ENCODE data around the gene HLA-DOA. TPM values are rescaled to one million over a fixed set of nuclear protein-coding genes. Genes with fewer than 3 reads are reported as not detected.

HLA-DOA gene
- total RNA-seq, 1 donor, result not detected

DNA sequence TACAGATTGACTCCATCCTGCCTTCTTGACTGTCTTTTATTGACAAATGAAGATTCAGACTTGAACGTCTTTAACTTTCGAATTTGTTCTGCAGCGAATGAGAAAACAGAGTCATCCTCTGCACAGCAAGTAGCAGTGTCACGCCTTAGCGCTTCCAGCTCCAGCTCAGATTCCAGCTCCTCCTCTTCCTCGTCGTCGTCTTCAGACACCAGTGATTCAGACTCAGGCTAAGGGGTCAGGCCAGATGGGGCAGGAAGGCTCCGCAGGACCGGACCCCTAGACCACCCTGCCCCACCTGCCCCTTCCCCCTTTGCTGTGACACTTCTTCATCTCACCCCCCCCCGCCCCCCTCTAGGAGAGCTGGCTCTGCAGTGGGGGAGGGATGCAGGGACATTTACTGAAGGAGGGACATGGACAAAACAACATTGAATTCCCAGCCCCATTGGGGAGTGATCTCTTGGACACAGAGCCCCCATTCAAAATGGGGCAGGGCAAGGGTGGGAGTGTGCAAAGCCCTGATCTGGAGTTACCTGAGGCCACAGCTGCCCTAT, 28.8 kb downstream of the HLA-DOA start:
- no peak overlapping the region for H3K4me3 ChIP-seq (ENCODE audit: low read depth, low read length)
- DNase-seq (ENCODE audit: low read depth), result no peak
- no peak for TF ChIP-seq CTCF (IDR thresholded peaks at IDR 0.05; ENCODE audit: insufficient read depth, low read depth, low read length)

GRCh38 chr6:32979720-32980487, 29.5 kb downstream of the HLA-DOA start:
- DNase-seq (ENCODE audit: low read depth), result no peak
- TF ChIP-seq CTCF (IDR thresholded peaks at IDR 0.05; ENCODE audit: insufficient read depth, low read depth, low read length), result no peak
- no peak overlapping the region for H3K4me3 ChIP-seq (ENCODE audit: low read depth, low read length)

- no peak for DNase-seq (ENCODE audit: low read depth)
Observed at GRCh38 chr6:32977953-32978324, 31.5 kb downstream of the HLA-DOA start.

GRCh38 chr6:32977272-32977952, 32.0 kb downstream of the HLA-DOA start:
- no peak for DNase-seq (ENCODE audit: low read depth)
- TF ChIP-seq CTCF (IDR thresholded peaks at IDR 0.05; ENCODE audit: insufficient read depth, low read depth, low read length), result no peak
- H3K4me3 ChIP-seq (ENCODE audit: low read depth, low read length), result no peak overlapping the region

More at GRCh38 chr6:32977953-32978324, 31.5 kb downstream of the HLA-DOA start:
- no peak overlapping the region for H3K4me3 ChIP-seq (ENCODE audit: low read depth, low read length)
- no peak for TF ChIP-seq CTCF (IDR thresholded peaks at IDR 0.05; ENCODE audit: insufficient read depth, low read depth, low read length)

DNA sequence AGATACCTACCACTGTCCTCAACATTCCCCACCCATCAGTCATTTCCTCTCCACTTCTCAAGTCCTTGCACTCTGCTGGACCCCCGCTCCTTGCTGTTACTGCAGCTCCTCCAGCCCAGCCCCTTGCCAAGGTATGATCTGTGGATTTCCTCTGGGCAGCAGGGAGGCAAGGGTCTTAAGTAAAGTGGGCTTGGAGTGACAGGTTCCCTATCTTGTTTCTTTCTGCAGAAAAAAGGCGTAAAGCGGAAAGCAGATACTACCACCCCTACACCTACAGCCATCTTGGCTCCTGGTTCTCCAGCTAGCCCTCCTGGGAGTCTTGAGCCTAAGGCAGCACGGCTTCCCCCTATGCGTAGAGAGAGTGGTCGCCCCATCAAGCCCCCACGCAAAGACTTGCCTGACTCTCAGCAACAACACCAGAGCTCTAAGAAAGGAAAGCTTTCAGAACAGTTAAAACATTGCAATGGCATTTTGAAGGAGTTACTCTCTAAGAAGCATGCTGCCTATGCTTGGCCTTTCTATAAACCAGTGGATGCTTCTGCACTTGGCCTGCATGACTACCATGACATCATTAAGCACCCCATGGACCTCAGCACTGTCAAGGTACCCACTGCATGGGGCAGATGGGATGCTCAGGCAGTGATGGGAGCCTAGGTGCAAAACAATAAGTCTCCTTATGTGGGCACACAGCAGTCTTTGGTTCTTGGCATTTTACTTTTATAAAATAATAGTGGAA, 32.9 kb downstream of the HLA-DOA start:
- no peak for DNase-seq (ENCODE audit: low read depth)

More for the DNA sequence above, 32.9 kb downstream of the HLA-DOA start:
- TF ChIP-seq CTCF (IDR thresholded peaks at IDR 0.05; ENCODE audit: insufficient read depth, low read depth, low read length), result no peak
- no peak overlapping the region for H3K4me3 ChIP-seq (ENCODE audit: low read depth, low read length)
